Activated naive CD8-positive, alpha-beta T cell (primary cell): Measurements from ENCODE around the gene HOXB4.
"Not testable (repeated sequence)": the region's sequence is repeated elsewhere in the genome, so short reads cannot be mapped to it uniquely, and the experiment has no call there.

Experiments used
- H3K27ac Mint-ChIP-seq: one replicate; pipeline ENCODE4 v1.8.0; 2021; ENCODE audit warnings: mixed read lengths
- H3K27me3 Mint-ChIP-seq: one replicate; pipeline ENCODE4 v1.8.0; 2021; ENCODE audit warnings: mixed read lengths
- H3K36me3 Mint-ChIP-seq: one replicate; pipeline ENCODE4 v1.8.0; 2021; ENCODE audit warnings: mixed read lengths
- H3K4me1 Mint-ChIP-seq: one replicate; pipeline ENCODE4 v1.8.0; 2021; ENCODE audit warnings: low read depth, mixed read lengths
- H3K4me3 Mint-ChIP-seq: one replicate; pipeline ENCODE4 v1.8.0; 2021; ENCODE audit warnings: mild to moderate bottlenecking, mixed read lengths
- H3K9me3 Mint-ChIP-seq: one replicate; pipeline ENCODE4 v1.8.0; 2021; ENCODE audit warnings: low read depth, mixed read lengths

The HOXB4 gene

GRCh38 chr17:48541036-48541576 is 37.0 kb downstream of the HOXB4 start:
- H3K4me3 Mint-ChIP-seq = peak overlapping the region; percentile 98
- H3K27ac Mint-ChIP-seq = peak overlapping the region; percentile 99
- H3K9me3 Mint-ChIP-seq = no peaks in the 10 kb centered on the region
- H3K4me1 Mint-ChIP-seq = peaks cover 38% of the 10 kb centered on the region
- H3K27me3 Mint-ChIP-seq = peaks cover 2% of the 10 kb centered on the region
- no peaks in the 10 kb centered on the region for H3K36me3 Mint-ChIP-seq

- Mint-ChIP-seq H3K4me1 (peaks cover 29% of the 10 kb centered on the region), H3K36me3 (no peaks in the 10 kb centered on the region), H3K4me3 (peak overlapping the region; percentile 46), H3K27ac (peak overlapping the region; percentile 73), H3K9me3 (no peaks in the 10 kb centered on the region), H3K27me3 (peaks cover 2% of the 10 kb centered on the region)
Measured at GRCh38 chr17:48540213-48540612, 37.9 kb downstream of the HOXB4 start.

- Mint-ChIP-seq H3K36me3 (no peaks in the 10 kb centered on the region), H3K9me3 (no peaks in the 10 kb centered on the region), H3K4me3 (no peak overlapping the region), H3K4me1 (peaks cover 23% of the 10 kb centered on the region), H3K27ac (no peak overlapping the region), H3K27me3 (peaks cover 2% of the 10 kb centered on the region)
Measured at GRCh38 chr17:48539177-48539576, 39.0 kb downstream of the HOXB4 start.

- H3K9me3 Mint-ChIP-seq = no peaks in the 10 kb centered on the region
- no peak overlapping the region for H3K27ac Mint-ChIP-seq
- H3K4me3 Mint-ChIP-seq = no peak overlapping the region
- H3K36me3 Mint-ChIP-seq = no peaks in the 10 kb centered on the region
- no peaks in the 10 kb centered on the region for H3K27me3 Mint-ChIP-seq
- H3K4me1 Mint-ChIP-seq = peaks cover 17% of the 10 kb centered on the region
Measured at GRCh38 chr17:48537316-48537715, 40.8 kb downstream of the HOXB4 start.

- H3K4me3 Mint-ChIP-seq, H3K27ac Mint-ChIP-seq, H3K9me3 Mint-ChIP-seq: not testable (repeated sequence)
Measured at GRCh38 chr17:48535793-48536559, 42.2 kb downstream of the HOXB4 start.

GRCh38 chr17:48532261-48532660 is 45.9 kb downstream of the HOXB4 start:
- Mint-ChIP-seq H3K4me3 (no peak overlapping the region), H3K36me3 (no peaks in the 10 kb centered on the region), H3K27ac (no peak overlapping the region), H3K27me3 (no peaks in the 10 kb centered on the region), H3K4me1 (peaks cover 2% of the 10 kb centered on the region), H3K9me3 (no peaks in the 10 kb centered on the region)

More at GRCh38 chr17:48535793-48536559, 42.2 kb downstream of the HOXB4 start:
- not testable (repeated sequence) for H3K4me1 Mint-ChIP-seq, H3K36me3 Mint-ChIP-seq, H3K27me3 Mint-ChIP-seq

GRCh38 chr17:48530887-48531272 is 47.3 kb downstream of the HOXB4 start, which contains the start of gene HOXB1:
HOXB1 (minus strand) TSS chr17:48531011; CDS start chr17:48530904, 107 bp downstream.
- Mint-ChIP-seq H3K27me3 (peaks cover 6% of the 10 kb centered on the region), H3K36me3 (no peaks in the 10 kb centered on the region), H3K27ac (no peak within 1 kb of the TSS), H3K4me3 (no peak within 1 kb of the TSS), H3K4me1 (peaks cover 6% of the 10 kb centered on the region), H3K9me3 (no peaks in the 10 kb centered on the region)

GRCh38 chr17:48530208-48530886 is 47.8 kb downstream of the HOXB4 start:
- Mint-ChIP-seq H3K4me1 (peaks cover 6% of the 10 kb centered on the region), H3K4me3 (no peak overlapping the region), H3K27me3 (peaks cover 8% of the 10 kb centered on the region), H3K36me3 (no peaks in the 10 kb centered on the region), H3K27ac (no peak overlapping the region), H3K9me3 (no peaks in the 10 kb centered on the region)

- Mint-ChIP-seq H3K4me3 (no peak overlapping the region), H3K27ac (no peak overlapping the region), H3K27me3 (peaks cover 11% of the 10 kb centered on the region), H3K4me1 (peaks cover 6% of the 10 kb centered on the region), H3K36me3 (no peaks in the 10 kb centered on the region), H3K9me3 (no peaks in the 10 kb centered on the region)
Measured at GRCh38 chr17:48529683-48530009, 48.5 kb downstream of the HOXB4 start.

GRCh38 chr17:48528936-48529682 is 49.0 kb downstream of the HOXB4 start:
- no peaks in the 10 kb centered on the region for H3K9me3 Mint-ChIP-seq
- H3K27me3 Mint-ChIP-seq = peaks cover 13% of the 10 kb centered on the region
- H3K36me3 Mint-ChIP-seq = no peaks in the 10 kb centered on the region
- peaks cover 6% of the 10 kb centered on the region for H3K4me1 Mint-ChIP-seq
- H3K27ac Mint-ChIP-seq = no peak overlapping the region
- no peak overlapping the region for H3K4me3 Mint-ChIP-seq

GRCh38 chr17:48528153-48528935 is 49.8 kb downstream of the HOXB4 start:
- H3K27me3 Mint-ChIP-seq = peaks cover 17% of the 10 kb centered on the region
- no peaks in the 10 kb centered on the region for H3K36me3 Mint-ChIP-seq
- no peak overlapping the region for H3K27ac Mint-ChIP-seq
- peaks cover 6% of the 10 kb centered on the region for H3K4me1 Mint-ChIP-seq
- H3K9me3 Mint-ChIP-seq = no peaks in the 10 kb centered on the region
- no peak overlapping the region for H3K4me3 Mint-ChIP-seq

GRCh38 chr17:48527547-48527932 is 50.6 kb downstream of the HOXB4 start:
- peak overlapping the region; percentile 70 for H3K4me3 Mint-ChIP-seq
- H3K9me3 Mint-ChIP-seq = no peaks in the 10 kb centered on the region
- H3K27me3 Mint-ChIP-seq = peaks cover 23% of the 10 kb centered on the region
- H3K4me1 Mint-ChIP-seq = peaks cover 6% of the 10 kb centered on the region
- no peak overlapping the region for H3K27ac Mint-ChIP-seq
- no peaks in the 10 kb centered on the region for H3K36me3 Mint-ChIP-seq

GRCh38 chr17:48526608-48527546 is 51.3 kb downstream of the HOXB4 start:
- Mint-ChIP-seq H3K27me3 (peaks cover 25% of the 10 kb centered on the region), H3K36me3 (no peaks in the 10 kb centered on the region), H3K4me3 (peak overlapping the region; percentile 30), H3K9me3 (no peaks in the 10 kb centered on the region), H3K4me1 (peaks cover 6% of the 10 kb centered on the region), H3K27ac (no peak overlapping the region)
